HG02798 (cell line): ENCODE measurements around the gene MYL6.
"Not testable (repeated sequence)": the region's sequence is repeated elsewhere in the genome, so short reads cannot be mapped to it uniquely, and the experiment has no call there.

Experiments
- ATAC-seq: cut with Tn5 transposase; IDR thresholded peaks from one replicate; pipeline ENCODE4 v1.9.1; 2021; ENCODE audit warnings: mild to moderate bottlenecking; ENCODE audit not compliant: unreplicated experiment, poor library complexity

Gene MYL6

GRCh38 chr12:56155256-56155845 is 2.8 kb upstream of the MYL6 start:
- no peak for ATAC-seq

GRCh38 chr12:56156464-56157200 is 1.5 kb upstream of the MYL6 start:
- ATAC-seq = not testable (repeated sequence)

- ATAC-seq = peak; percentile 28
Observed at GRCh38 chr12:56157201-56158028, 744 bp upstream of the MYL6 start.

GRCh38 chr12:56158926-56159461 is 835 bp downstream of the MYL6 start:
- ATAC-seq = no peak

- no peak for ATAC-seq
Observed at GRCh38 chr12:56159482-56160192, 1.5 kb downstream of the MYL6 start.

- ATAC-seq = no peak
Observed at GRCh38 chr12:56160193-56160763, 2.1 kb downstream of the MYL6 start.

GRCh38 chr12:56160894-56161689 is 2.9 kb downstream of the MYL6 start:
- no peak for ATAC-seq

GRCh38 chr12:56161690-56162351 is 3.7 kb downstream of the MYL6 start:
- no peak for ATAC-seq

GRCh38 chr12:56162468-56163290 is 4.5 kb downstream of the MYL6 start:
- no peak for ATAC-seq

GRCh38 chr12:56163533-56164344 is 5.6 kb downstream of the MYL6 start:
- ATAC-seq = no peak

GRCh38 chr12:56164345-56164729 is 6.2 kb downstream of the MYL6 start:
- ATAC-seq = no peak

GRCh38 chr12:56165369-56165768 is 7.2 kb downstream of the MYL6 start:
- ATAC-seq = no peak

GRCh38 chr12:56169229-56169759 is 11.1 kb downstream of the MYL6 start:
- ATAC-seq = no peak

GRCh38 chr12:56172839-56173238 is 14.7 kb downstream of the MYL6 start:
- ATAC-seq = no peak

GRCh38 chr12:56178347-56178746 is 20.2 kb downstream of the MYL6 start:
- ATAC-seq = no peak

- ATAC-seq = no peak
Observed at GRCh38 chr12:56186957-56187356, 28.8 kb downstream of the MYL6 start.
